PFSK-1 (cell line): Measurements from ENCODE around the gene FLT4.

Source experiments
- FOXP2 ChIP-seq: optimal IDR thresholded peaks from 2 replicates; pipeline ENCODE3; 2011; ENCODE audit warnings: borderline replicate concordance, control low read depth, inconsistent platforms; ENCODE audit not compliant: insufficient read depth; ENCODE audit errors: extremely low read length, extremely low read depth
- POLR2AphosphoS5 ChIP-seq: IDR thresholded peaks from 2 replicates; pipeline ENCODE4 v1.6.1; 2012; ENCODE audit warnings: low read depth, mild to moderate bottlenecking, control low read depth, low read length, moderate library complexity
- SIN3A ChIP-seq: IDR thresholded peaks from 2 replicates; pipeline ENCODE4 v1.6.1; 2012; ENCODE audit warnings: mild to moderate bottlenecking, low read length, moderate library complexity, borderline replicate concordance; ENCODE audit not compliant: insufficient read depth
- TAF1 ChIP-seq: IDR thresholded peaks from 2 replicates; pipeline ENCODE4 v1.6.1; 2012; ENCODE audit warnings: low read length, control low read depth, borderline replicate concordance; ENCODE audit not compliant: insufficient read depth
- TF ChIP-seq, protein P1 (sequence below), 2 experiments: IDR thresholded peaks; 2 replicates each; pipeline versions ENCODE4 v1.6.1 to v1.8.0; 2011 to 2012; ENCODE audit warnings: low read depth in 2 of 2, low read length in 2 of 2, control low read depth in 1 of 2, inconsistent platforms in 1 of 2, mild to moderate bottlenecking in 1 of 2, moderate library complexity in 1 of 2; ENCODE audit not compliant: insufficient read depth in 1 of 2

The FLT4 gene

GRCh38 chr5:180601591-180602480, 47.6 kb downstream of the FLT4 start:
- no peak for TF ChIP-seq TAF1
- TF ChIP-seq SIN3A = no peak
- no peak for TF ChIP-seq FOXP2
- TF ChIP-seq, protein P1, sequence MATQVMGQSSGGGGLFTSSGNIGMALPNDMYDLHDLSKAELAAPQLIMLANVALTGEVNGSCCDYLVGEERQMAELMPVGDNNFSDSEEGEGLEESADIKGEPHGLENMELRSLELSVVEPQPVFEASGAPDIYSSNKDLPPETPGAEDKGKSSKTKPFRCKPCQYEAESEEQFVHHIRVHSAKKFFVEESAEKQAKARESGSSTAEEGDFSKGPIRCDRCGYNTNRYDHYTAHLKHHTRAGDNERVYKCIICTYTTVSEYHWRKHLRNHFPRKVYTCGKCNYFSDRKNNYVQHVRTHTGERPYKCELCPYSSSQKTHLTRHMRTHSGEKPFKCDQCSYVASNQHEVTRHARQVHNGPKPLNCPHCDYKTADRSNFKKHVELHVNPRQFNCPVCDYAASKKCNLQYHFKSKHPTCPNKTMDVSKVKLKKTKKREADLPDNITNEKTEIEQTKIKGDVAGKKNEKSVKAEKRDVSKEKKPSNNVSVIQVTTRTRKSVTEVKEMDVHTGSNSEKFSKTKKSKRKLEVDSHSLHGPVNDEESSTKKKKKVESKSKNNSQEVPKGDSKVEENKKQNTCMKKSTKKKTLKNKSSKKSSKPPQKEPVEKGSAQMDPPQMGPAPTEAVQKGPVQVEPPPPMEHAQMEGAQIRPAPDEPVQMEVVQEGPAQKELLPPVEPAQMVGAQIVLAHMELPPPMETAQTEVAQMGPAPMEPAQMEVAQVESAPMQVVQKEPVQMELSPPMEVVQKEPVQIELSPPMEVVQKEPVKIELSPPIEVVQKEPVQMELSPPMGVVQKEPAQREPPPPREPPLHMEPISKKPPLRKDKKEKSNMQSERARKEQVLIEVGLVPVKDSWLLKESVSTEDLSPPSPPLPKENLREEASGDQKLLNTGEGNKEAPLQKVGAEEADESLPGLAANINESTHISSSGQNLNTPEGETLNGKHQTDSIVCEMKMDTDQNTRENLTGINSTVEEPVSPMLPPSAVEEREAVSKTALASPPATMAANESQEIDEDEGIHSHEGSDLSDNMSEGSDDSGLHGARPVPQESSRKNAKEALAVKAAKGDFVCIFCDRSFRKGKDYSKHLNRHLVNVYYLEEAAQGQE (IDR thresholded peaks at IDR 0.05; ENCODE audit: insufficient read depth in 1 of 2, low read depth in 2 of 2, low read length in 2 of 2) = no peak
- TF ChIP-seq POLR2AphosphoS5 = no peak

- no peak for TF ChIP-seq FOXP2
- TF ChIP-seq TAF1 = no peak
- TF ChIP-seq, protein P1 (IDR thresholded peaks at IDR 0.05; ENCODE audit: insufficient read depth in 1 of 2, low read depth in 2 of 2, low read length in 2 of 2) = no peak
These were observed 48.8 kb downstream of the FLT4 start for GRCh38 chr5:180600554-180601041.

DNA sequence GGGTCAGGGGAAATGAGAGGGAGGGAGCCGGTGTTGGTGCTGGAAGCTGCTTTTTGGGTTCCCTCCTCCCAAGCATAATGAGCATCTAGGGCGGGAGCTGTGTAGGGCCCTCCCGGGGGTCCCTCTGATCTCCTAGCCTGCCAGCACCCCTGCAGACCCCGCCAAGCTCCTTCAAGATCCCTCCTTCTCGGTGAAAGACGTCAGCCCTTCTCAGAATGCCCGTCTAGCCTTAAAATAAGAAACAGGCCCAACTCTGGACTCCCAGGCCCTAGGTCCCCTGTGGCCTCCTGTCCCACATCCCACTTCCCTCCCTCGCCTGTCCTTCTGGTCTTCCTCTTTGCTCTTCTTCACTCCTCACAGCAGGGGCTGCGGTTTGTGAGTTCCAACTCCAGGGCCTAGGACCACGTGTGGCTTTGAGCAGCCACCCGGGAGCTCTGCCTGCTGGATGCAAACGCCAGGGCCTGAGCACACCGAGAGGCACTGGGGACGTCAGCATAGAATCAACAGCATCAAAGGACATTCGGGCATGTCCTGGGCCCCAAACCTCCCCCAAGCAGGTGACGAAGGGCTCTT, 49.3 kb downstream of the FLT4 start:
- TF ChIP-seq FOXP2 = no peak
- TF ChIP-seq, protein P1 (IDR thresholded peaks at IDR 0.05; ENCODE audit: insufficient read depth in 1 of 2, low read depth in 2 of 2, low read length in 2 of 2) = no peak

DNA sequence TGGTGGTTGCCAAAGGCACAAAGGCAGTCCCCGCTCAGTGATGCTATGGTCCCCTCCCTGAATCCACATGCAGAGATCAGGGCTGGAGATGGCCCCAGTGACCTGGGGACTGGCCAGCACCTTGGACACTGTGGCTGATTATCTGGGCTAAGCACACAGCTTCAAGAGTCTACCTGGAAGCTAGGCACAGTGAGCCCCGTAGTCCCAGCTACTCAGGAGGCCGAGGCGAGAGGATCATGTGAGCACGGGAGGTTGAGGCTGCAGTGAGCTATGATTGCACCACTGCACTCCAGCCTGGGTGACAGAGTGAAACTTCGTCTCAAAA, 49.8 kb downstream of the FLT4 start:
- TF ChIP-seq, protein P1 (IDR thresholded peaks at IDR 0.05; ENCODE audit: insufficient read depth in 1 of 2, low read depth in 2 of 2, low read length in 2 of 2) = no peak
- TF ChIP-seq POLR2AphosphoS5 = no peak
- TF ChIP-seq SIN3A = no peak
- no peak for TF ChIP-seq FOXP2
- TF ChIP-seq TAF1 = no peak
